Measurements from ENCODE around the gene KITLG.
"Not testable (repeated sequence)": the region's sequence is repeated elsewhere in the genome, so short reads cannot be mapped to it uniquely, and the experiment has no call there.

Gene KITLG

GRCh38 chr12:88575361-88575970, 4.8 kb downstream of the KITLG start:
- no peak for DNase-seq

- no peak for DNase-seq
These were observed 6.0 kb downstream of the KITLG start for GRCh38 chr12:88574278-88574677.

- DNase-seq: no peak
These were observed 6.7 kb downstream of the KITLG start for GRCh38 chr12:88573583-88573982.

- DNase-seq: no peak
These were observed 7.3 kb downstream of the KITLG start for GRCh38 chr12:88572781-88573549.

GRCh38 chr12:88571543-88571942, 8.7 kb downstream of the KITLG start:
- DNase-seq: no peak

GRCh38 chr12:88570103-88570502, 10.2 kb downstream of the KITLG start:
- no peak for DNase-seq

- no peak for DNase-seq
These were observed 13.8 kb downstream of the KITLG start for GRCh38 chr12:88566430-88566829.

- no peak for DNase-seq
These were observed 17.3 kb downstream of the KITLG start for GRCh38 chr12:88562846-88563582.

- no peak for DNase-seq
These were observed 18.1 kb downstream of the KITLG start for GRCh38 chr12:88562151-88562550.

- DNase-seq: no peak
These were observed 20.5 kb downstream of the KITLG start for GRCh38 chr12:88559772-88560171.

GRCh38 chr12:88559199-88559598, 21.1 kb downstream of the KITLG start:
- DNase-seq: no peak

GRCh38 chr12:88558340-88558867, 21.9 kb downstream of the KITLG start:
- no peak for DNase-seq

GRCh38 chr12:88556213-88556774, 24.0 kb downstream of the KITLG start:
- DNase-seq: no peak

- DNase-seq: no peak
These were observed 26.2 kb downstream of the KITLG start for GRCh38 chr12:88553941-88554658.

GRCh38 chr12:88552610-88553079, 27.6 kb downstream of the KITLG start:
- no peak for DNase-seq

GRCh38 chr12:88549929-88550328, 30.3 kb downstream of the KITLG start:
- DNase-seq: no peak

GRCh38 chr12:88547949-88548348, 32.3 kb downstream of the KITLG start:
- not testable (repeated sequence) for DNase-seq

- DNase-seq: no peak
These were observed 33.4 kb downstream of the KITLG start for GRCh38 chr12:88546853-88547252.

GRCh38 chr12:88546226-88546625, 34.0 kb downstream of the KITLG start:
- DNase-seq: no peak

GRCh38 chr12:88544991-88545980, 35.0 kb downstream of the KITLG start:
- DNase-seq: no peak

- DNase-seq: no peak
These were observed 40.4 kb downstream of the KITLG start for GRCh38 chr12:88539893-88540292.

All from stimulated activated CD4-positive, alpha-beta T cell treated with anti-CD3 and anti-CD28 coated beads, Interleukin-2, amount 100 ng/mL, for 48 hours (primary cell).